Suppressor macrophage (primary cell): ENCODE measurements around the gene DYNLT3.

Experiments
- DNase-seq, 4 experiments: peaks; one replicate each; pipeline ENCODE4 v3.0.0-alpha.2; 2020 to 2022
- total RNA-seq, 17 experiments: gene quantifications; one replicate each; lab custom pipeline; 2026; ENCODE audit warnings: mixed read lengths in 6 of 17, inconsistent platforms in 3 of 17; lab: John Stamatoyannopoulos, UW

The DYNLT3 gene
- total RNA-seq: 25.8 to 87.8 (median 52.4) reads per million in 17 experiments

GRCh38 chrX:37846934-37847732, at the start of gene DYNLT3:
Gene DYNLT3 (minus strand): TSS chrX:37847571. CDS start chrX:37847510, 61 bp downstream.
- peak; percentile 79 to 89 (median 84) for DNase-seq

DNA sequence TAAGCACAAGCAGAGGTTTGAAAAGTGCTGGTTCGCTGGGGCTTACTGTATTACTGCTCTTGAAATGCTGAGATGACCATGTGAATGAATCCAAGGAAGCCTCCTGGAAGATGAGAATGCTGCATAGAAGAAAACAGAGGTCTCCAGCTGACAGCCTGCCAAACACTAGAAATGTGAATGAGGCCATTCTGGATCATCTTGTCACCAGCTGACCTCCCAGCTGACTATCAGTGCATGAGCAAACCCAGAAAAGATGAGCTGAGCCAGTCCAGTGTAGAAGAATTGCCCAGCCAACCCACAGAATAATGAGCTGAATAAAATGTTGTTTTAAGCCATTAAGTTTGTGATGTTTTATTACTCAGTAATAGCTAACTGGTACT, 49.1 kb upstream of the DYNLT3 start:
- no peak for DNase-seq

- no peak for DNase-seq
Observed at GRCh38 chrX:37895795-37896510, 48.6 kb upstream of the DYNLT3 start.

DNA sequence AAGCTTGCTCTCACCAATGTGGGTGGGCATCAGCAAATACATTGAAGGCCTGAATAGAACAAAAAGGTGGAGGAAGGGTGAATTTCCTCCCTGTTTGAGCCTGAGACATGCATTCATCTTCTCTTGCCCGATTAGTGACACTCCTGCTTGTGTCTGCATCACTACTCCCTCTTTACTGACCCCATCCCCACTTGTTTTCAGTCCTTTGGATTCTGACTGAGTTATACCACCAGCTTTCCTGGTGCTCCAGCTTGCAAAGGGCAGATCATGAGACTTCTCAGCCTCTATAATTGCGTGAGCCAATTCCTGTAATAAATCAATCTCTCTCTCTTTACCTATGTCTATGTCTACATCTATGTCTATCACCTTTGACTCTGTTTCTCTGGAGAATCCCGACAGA, 47.4 kb upstream of the DYNLT3 start:
- DNase-seq: no peak

DNA sequence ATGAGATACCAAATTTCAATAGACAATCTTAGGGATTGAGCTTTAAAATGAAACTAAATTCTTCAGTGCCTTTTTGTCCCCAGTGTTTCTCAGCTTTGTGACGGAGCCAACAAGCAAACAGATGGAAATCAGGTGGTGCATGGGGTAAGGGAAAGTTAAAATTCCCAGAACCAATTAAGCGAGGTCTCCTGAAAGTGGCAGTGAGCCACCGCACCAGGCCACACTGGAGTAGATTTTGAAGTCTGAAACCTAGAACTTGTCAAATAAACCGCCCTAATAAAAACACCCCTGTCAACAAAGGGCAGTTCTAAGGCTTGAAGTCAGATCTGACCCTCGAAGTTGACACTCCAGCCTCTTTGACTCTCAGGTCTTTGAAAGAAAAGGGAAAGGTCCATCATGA, 40.6 kb upstream of the DYNLT3 start:
- DNase-seq: no peak

GRCh38 chrX:37887347-37887746, 40.0 kb upstream of the DYNLT3 start:
- no peak for DNase-seq

- no peak for DNase-seq
Observed at GRCh38 chrX:37883196-37883595, 35.8 kb upstream of the DYNLT3 start.

GRCh38 chrX:37879692-37880091, 32.3 kb upstream of the DYNLT3 start:
- no peak for DNase-seq

DNA sequence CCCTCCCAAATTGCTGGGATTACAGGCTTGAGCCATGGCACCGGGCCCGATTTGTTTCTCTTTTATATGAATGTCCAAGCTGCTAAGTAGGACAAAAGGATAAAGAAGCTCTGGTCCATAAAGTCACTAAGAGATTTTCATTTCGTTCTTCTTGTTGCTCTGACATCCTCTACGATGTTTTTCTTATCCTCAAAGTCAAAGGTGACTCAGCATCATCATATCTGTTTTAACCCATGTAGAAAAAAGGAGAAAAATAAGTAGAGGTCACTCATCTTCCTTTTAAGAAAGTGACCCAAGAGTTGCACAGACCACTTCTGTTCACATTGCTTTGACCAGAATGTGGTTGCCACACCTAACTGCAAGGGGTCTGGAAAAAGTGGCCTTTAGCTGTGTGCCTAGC, 29.3 kb upstream of the DYNLT3 start:
- DNase-seq: no peak

- DNase-seq: no peak
Observed at GRCh38 chrX:37875675-37876074, 28.3 kb upstream of the DYNLT3 start.

DNA sequence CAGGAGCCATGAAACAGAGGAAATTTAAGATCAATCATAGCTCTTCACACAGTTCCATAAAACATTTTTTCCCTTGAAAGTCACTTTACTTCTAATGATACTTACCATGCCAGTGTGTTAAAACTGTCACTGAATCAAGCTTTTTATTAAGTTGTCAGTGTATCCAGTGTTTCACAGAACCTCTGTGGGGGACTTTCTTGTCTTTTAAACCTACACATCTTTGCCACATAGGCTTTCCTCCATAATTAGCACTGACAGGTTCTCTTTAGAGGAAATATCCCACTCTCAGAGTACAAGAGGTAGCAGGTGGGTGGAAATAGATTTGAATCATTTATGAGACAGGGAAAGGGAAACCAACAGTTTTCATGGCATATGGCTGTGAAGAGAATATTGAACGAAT, 25.8 kb upstream of the DYNLT3 start:
- DNase-seq: no peak

DNA sequence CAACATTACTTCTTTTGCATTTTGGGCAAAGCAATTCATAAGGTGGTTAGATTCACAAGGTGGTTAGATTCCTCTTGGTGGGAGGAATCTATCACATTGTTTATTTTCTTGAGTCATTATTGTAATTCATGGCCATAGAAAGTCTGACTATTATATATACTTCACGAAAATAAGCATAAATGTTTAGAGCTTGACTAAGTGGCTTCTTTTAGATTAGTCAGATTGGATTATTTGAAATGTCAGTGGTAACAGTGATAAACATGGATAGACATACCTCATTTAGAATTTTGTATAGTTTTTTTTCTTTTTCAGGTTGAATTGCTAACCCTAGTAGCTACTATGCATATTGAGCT, 24.9 kb upstream of the DYNLT3 start:
- DNase-seq: no peak

- peak; percentile 1 to 33 (median 12) for DNase-seq
Observed at GRCh38 chrX:37871626-37872302, 24.4 kb upstream of the DYNLT3 start.

DNA sequence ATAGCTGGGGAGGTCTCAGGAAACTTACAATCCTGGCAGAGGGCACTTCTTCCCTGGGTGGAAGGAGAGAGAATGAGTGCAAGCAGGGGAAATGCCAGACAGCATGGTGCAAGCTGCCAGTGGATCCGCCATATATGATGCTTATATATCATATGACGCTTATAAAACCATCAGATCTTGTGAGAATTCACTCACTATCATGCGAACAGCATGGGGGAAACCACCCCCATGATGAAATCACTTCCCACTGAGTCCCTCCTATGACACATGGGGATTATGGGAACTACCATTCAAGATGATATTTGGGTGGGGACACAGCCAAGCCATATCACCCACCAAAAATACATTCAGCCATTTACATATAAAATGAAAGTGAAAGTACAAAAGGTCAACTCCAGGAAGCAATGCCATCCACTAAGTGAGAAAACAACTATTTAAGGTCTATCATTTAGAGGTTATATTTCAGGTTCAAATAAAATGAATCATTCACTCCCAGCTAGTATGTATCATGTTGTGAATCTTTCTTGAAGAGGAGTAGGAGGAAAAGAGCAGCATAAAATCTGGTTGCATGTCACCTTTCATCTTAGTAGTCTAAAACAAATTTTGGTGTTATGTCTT, 20.3 kb upstream of the DYNLT3 start:
- DNase-seq: peak in 1 of 4 experiments; percentile 1

DNA sequence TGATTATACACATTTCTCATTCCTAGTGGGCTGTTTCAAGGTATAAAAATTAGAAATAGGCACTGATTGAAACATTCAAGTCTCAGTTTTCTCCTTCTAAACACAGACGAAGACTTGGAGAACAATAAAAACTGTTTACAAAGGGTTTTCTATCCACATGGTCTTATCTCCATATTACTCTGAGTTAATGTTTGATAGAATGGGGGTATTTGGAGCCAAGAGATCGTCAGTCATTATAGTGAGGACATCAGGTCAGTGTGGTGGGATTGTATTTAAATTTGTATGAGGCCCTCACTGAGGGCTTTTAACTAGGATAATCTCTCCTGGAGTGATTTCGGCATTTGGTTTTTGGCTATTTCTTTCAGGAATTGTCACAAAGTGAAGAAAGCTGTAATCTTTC, 16.4 kb upstream of the DYNLT3 start:
- no peak for DNase-seq

DNA sequence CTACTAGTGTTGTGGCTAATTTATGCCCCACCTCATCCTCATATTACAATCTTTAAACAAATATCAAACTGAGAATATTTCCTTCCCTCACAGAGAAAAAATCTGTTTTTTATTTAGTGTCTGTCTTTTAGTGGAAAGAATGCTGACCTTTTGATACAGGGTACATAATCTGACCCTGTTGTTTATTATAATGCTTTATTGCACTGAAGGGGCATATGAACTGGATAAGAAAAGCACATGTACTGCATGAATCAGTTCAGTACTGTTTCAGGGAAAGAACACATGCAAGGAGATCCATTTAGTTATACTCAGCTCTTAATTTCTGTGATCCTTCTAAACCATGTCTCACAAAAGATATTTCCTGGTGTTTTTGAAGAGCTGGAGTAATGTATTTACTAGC, 15.5 kb upstream of the DYNLT3 start:
- DNase-seq: no peak

GRCh38 chrX:37860721-37861120, 13.3 kb upstream of the DYNLT3 start:
- DNase-seq: no peak

DNA sequence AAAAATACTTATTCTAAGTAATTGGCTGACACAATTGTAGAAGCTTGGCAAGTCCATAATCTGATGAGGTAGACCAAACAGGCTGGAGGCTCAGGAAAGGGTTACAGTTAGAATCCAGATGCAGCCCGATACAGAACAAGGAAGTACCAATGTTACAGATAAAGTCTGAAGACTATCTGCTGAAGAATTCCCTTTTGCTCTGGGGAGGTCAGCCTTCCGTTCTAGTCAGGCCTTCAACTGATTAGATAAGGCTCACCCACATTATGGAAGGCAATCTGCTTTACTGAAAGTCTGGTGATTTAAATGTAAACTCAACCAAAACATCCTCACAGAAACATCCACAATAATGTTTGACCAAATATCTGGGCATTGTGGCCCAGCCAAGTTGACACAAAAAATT, 7.4 kb upstream of the DYNLT3 start:
- no peak for DNase-seq

- DNase-seq: no peak
Observed at GRCh38 chrX:37854148-37854547, 6.8 kb upstream of the DYNLT3 start.

DNA sequence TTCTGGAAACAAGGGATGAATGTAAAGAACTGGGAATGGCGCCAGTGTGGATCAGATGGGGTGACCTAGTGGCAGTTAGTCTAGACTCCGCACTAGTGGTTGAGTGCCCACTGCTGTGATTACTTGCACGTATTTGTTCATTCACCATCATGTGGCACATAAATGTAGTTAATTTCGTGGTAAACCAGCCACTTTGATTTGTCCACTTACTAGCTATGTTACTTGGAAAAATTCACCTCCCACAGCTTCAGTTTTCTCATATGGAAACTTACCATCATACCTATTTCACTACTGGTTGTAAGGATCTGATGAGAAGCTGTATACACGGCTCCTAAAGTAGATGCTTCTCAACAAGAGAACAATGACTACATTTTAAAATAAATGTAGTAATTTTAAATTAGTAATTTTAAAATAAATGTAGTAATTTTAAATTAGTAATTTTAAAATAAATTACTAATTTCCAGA, 394 bp upstream of the DYNLT3 start:
- DNase-seq: no peak

DNA sequence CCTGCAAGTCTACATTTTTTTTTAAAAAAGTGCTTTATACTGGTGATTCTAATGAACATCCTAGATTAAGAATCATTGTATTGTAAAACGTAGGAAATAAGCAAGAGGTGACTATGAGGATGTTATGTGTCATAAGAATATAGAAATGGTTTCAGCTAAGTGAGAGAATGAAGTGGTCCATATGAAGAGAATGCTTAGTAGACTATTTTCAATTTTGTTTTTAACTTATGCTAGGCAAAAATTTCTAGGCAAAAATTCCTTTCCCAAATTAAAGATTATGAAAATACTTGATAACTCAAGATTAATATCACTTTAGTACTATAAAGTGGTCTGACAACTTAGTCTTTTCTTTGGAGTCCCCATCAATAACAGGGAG, 825 bp downstream of the DYNLT3 start:
- DNase-seq: no peak

DNA sequence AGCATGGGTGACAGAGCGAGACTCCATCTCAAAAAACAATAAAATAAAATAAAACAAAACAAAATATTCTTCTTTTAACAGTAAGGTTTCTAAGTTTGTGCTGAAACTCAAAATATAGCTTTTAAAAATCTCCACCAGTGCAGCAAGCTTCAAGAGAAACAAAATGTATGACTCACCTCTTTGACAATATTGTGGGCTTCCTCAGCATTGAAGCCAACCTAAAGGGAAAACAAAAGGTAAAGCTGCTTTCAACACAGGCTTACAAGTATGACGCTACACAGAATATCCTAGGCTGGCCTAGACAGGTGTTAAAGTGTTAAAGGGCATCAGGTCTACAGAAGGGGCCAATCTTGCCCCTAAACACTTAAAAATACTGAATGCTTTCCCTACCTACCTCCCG, 1.2 kb downstream of the DYNLT3 start:
- no peak for DNase-seq

GRCh38 chrX:37844622-37845021, 2.7 kb downstream of the DYNLT3 start:
- no peak for DNase-seq
